HepG2 (cell line): ENCODE measurements around the gene EHD1. TPM values are rescaled to one million over a fixed set of nuclear protein-coding genes. Genes with fewer than 3 reads are reported as not detected.

Experiments
- AGO2 ChIP-seq: fragments of 200-400 bp; formaldehyde crosslinking; optimal IDR thresholded peaks from 2 replicates; pipeline ENCODE3; 2017; ENCODE audit warnings: mild to moderate bottlenecking, low read depth, low read length, moderate library complexity
- ARID4A ChIP-seq: sonication (generic); formaldehyde crosslinking; IDR thresholded peaks from 2 replicates; pipeline ENCODE4 v1.5.0; 2020; ENCODE audit warnings: mild to moderate bottlenecking, missing genetic modification reagents, borderline replicate concordance
- GABPB1 ChIP-seq: IDR thresholded peaks from 2 replicates; pipeline ENCODE4 v1.6.1; 2016; ENCODE audit warnings: mild to moderate bottlenecking, missing genetic modification reagents, moderate library complexity, missing compliant biosample characterization
- IKZF5 ChIP-seq: IDR thresholded peaks from 2 replicates; pipeline ENCODE4 v1.6.1; 2018; ENCODE audit warnings: missing genetic modification reagents, mild to moderate bottlenecking, missing compliant biosample characterization
- MED13 ChIP-seq: sonication (generic); formaldehyde crosslinking; IDR thresholded peaks from 2 replicates; pipeline ENCODE4 v1.5.0; 2020; ENCODE audit warnings: missing genetic modification reagents
- MXD1 ChIP-seq: sonication (generic); formaldehyde crosslinking; IDR thresholded peaks from 2 replicates; pipeline ENCODE4 v1.4.0; 2020; ENCODE audit warnings: mild to moderate bottlenecking, missing genetic modification reagents
- POLR2AphosphoS5 ChIP-seq: IDR thresholded peaks from 2 replicates; pipeline ENCODE4 v1.6.1; 2012; ENCODE audit warnings: low read depth, low read length
- SMAD1 ChIP-seq: sonication (generic); formaldehyde crosslinking; IDR thresholded peaks from 2 replicates; pipeline ENCODE4 v1.4.0; 2020; ENCODE audit warnings: missing genetic modification reagents, low read depth, mild to moderate bottlenecking, borderline replicate concordance
- SMYD3 ChIP-seq: sonication (generic); formaldehyde crosslinking; IDR thresholded peaks from 2 replicates; pipeline ENCODE4 v1.8.1; 2023; ENCODE audit warnings: mild to moderate bottlenecking, missing genetic modification reagents
- SOX5 ChIP-seq: IDR thresholded peaks from 2 replicates; pipeline ENCODE4 v1.6.1; 2016; ENCODE audit warnings: borderline replicate concordance
- ZNF12 ChIP-seq: sonication (generic); formaldehyde crosslinking; IDR thresholded peaks from 2 replicates; pipeline ENCODE4 v1.5.0; 2020; ENCODE audit warnings: missing genetic modification reagents
- ZNF142 ChIP-seq: sonication (generic); formaldehyde crosslinking; IDR thresholded peaks from 2 replicates; pipeline ENCODE4 v1.4.0; 2020; ENCODE audit warnings: missing genetic modification reagents
- ZNF350 ChIP-seq: sonication (generic); formaldehyde crosslinking; IDR thresholded peaks from 2 replicates; pipeline ENCODE4 v1.4.0; 2020; ENCODE audit warnings: mild to moderate bottlenecking, low read depth, missing genetic modification reagents, borderline replicate concordance
- ZNF589 ChIP-seq: sonication (generic); formaldehyde crosslinking; conservative IDR thresholded peaks from 2 replicates; pipeline ENCODE4 v1.8.0; 2022; ENCODE audit warnings: mild to moderate bottlenecking, moderate library complexity, missing genetic modification reagents
- ZNF792 ChIP-seq: IDR thresholded peaks from 2 replicates; pipeline ENCODE4 v1.6.1; 2016
- ZSCAN20 ChIP-seq: sonication (generic); formaldehyde crosslinking; IDR thresholded peaks from 2 replicates; pipeline ENCODE4 v1.4.0; 2020; ENCODE audit warnings: missing genetic modification reagents, mild to moderate bottlenecking, borderline replicate concordance
- ZZZ3 ChIP-seq: sonication (generic); formaldehyde crosslinking; IDR thresholded peaks from 2 replicates; pipeline ENCODE4 v1.4.0; 2020; ENCODE audit warnings: missing genetic modification reagents, mild to moderate bottlenecking, borderline replicate concordance
- polyA plus RNA-seq, 8 experiments: library from polyadenylated mRNA; depleted of rRNA in 3 of 8; stranded (reverse) in 7 of 8; unstranded in 1 of 8; fragments of >200 nt; fragmentation: Illumina TruSeq in 4 of 8; extraction: Trizol in 4 of 8; gene quantifications; 2 replicates each; pipeline versions ENCODE4 v1.2.1 to v1.2.3, GENCODE V29; 2011 to 2016; ENCODE audit warnings: low read depth in 4 of 8, missing spikeins in 1 of 8, mixed read lengths in 1 of 8; ENCODE audit not compliant: insufficient read depth in 1 of 8
- total RNA-seq, 5 experiments: library from RNA; depleted of rRNA; stranded (reverse); fragments of >200 nt; fragmentation: Illumina TruSeq; extraction: Trizol; gene quantifications; 2 replicates each; pipeline ENCODE4 v1.2.3, GENCODE V29; 2016; ENCODE audit warnings: low read depth in 1 of 5

Gene EHD1
- total and polyA plus RNA-seq, 2 of the 13 experiments (the other 11 are each of a cell fraction or from before 2014, with no cell fraction given) = 23.6 to 26.6 TPM

GRCh38 chr11:64887757-64888405, 9.5 kb upstream of the EHD1 start (continued):
- TF ChIP-seq SMYD3 (CRISPR knock-in tag) (peak; percentile 52; the same call in 1 of the 2 replicates), MXD1 (peak; percentile 57; the same call in 1 of the 2 replicates), GABPB1 (peak; percentile 77), ARID4A (peak; percentile 65; the same call in 1 of the 2 replicates), SMAD1 (CRISPR knock-in tag) (no peak), IKZF5 (peak; percentile 63), ZNF142 (peak; percentile 95), MED13 (peak; percentile 74), ZNF589 (CRISPR knock-in tag) (no peak), ZSCAN20 (peak; percentile 87; the same call in 1 of the 2 replicates), ZNF350 (peak; percentile 74), SOX5 (CRISPR knock-in tag) (peak; percentile 43; the same call in 1 of the 2 replicates), ZZZ3 (CRISPR knock-in tag) (no peak), AGO2 (peak; percentile 99), POLR2AphosphoS5 (peak; percentile 41; the same call in 1 of the 2 replicates), ZNF12 (CRISPR knock-in tag) (0 out of 2 replicates have a peak, but pooled peaks have one; percentile 5), ZNF792 (0 out of 2 replicates have a peak, but pooled peaks have one; percentile 11)
